Measurements from ENCODE around the gene GTF3C1. TPM values are rescaled to one million over a fixed set of nuclear protein-coding genes. Genes with fewer than 3 reads are reported as not detected.

Gene GTF3C1
- total RNA-seq, 2 donors from 2014 or later = 64.0 to 77.2 TPM

DNA sequence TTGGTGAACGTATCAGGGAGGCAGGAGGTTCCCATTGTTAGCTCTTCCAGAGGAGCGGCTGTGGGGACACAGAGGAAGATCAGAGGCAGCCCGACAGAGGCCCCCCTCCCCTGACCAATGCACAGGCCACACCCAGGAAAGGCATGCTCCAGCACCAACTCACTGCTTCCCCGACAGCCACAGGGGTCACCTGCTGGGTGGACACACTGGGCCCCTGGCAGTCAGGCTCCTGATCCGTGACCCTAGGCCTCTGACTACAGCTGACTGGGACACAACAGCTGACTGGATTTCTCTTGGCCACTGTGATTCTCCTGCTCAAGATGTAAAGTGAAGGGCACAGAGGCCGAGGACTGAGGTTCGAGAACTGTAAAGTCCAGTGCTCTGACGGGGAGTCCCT is 84.2 kb downstream of the GTF3C1 start:
- Histone ChIP-seq H3K9me3 (no peaks in the 10 kb centered on the region), H3K4me3 (no peak overlapping the region), H3K36me3 (peaks cover 97% of the 10 kb centered on the region), H3K4me1 (peaks cover 0 to 18% of the 10 kb centered on the region in 2 donors), H3K27ac (no peak overlapping the region), H3K27me3 (no peaks in the 10 kb centered on the region)
- TF ChIP-seq, protein P1, sequence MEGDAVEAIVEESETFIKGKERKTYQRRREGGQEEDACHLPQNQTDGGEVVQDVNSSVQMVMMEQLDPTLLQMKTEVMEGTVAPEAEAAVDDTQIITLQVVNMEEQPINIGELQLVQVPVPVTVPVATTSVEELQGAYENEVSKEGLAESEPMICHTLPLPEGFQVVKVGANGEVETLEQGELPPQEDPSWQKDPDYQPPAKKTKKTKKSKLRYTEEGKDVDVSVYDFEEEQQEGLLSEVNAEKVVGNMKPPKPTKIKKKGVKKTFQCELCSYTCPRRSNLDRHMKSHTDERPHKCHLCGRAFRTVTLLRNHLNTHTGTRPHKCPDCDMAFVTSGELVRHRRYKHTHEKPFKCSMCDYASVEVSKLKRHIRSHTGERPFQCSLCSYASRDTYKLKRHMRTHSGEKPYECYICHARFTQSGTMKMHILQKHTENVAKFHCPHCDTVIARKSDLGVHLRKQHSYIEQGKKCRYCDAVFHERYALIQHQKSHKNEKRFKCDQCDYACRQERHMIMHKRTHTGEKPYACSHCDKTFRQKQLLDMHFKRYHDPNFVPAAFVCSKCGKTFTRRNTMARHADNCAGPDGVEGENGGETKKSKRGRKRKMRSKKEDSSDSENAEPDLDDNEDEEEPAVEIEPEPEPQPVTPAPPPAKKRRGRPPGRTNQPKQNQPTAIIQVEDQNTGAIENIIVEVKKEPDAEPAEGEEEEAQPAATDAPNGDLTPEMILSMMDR (IDR thresholded peaks at IDR 0.05) = no peak
- no peak for DNase-seq (ENCODE audit: low spot score)

DNA sequence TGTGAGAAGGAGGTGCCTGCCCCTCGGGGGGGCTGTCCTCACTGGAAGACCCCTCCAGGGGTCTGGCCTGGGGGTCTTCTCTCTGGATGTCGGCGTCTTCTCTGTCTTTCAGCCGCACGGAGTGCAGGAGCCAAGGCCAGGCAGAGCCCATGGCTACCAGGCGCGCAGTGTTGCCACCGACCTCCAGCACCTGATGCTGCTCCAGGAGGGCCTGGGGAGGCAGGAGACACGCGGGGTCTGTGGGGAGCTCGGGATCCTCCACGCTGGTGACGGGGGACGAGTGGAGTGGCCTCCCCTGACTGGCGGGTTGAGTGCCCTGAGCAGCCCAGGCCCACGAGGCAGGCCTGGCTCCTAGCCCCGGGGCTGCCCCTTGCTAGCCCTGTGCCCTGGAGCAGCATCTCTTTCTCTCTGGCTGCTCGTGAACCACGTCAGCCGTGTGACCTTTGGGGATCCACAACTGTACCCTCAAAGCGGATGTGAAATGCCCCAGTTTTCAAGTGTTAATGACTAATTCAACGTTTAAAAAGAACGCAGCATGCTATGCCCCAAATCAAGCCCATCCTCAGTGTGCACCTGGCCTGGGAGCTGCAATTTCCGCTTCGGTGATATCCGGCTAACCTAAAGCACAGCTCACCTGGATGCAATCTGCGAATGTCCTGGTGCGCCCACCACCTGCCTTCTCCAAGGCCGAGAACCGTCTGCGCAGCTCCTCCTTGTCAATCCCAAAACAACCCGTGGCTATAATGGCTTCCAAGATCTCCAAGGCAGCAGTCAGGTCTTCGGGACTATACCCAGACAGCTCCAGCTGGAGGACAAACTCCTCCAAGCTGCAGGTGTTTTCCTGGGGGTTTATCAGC is 84.9 kb downstream of the GTF3C1 start:
- no peaks in the 10 kb centered on the region for H3K27me3 ChIP-seq
- H3K36me3 ChIP-seq = peaks cover 95% of the 10 kb centered on the region
- H3K9me3 ChIP-seq = no peaks in the 10 kb centered on the region
- TF ChIP-seq, protein P1 (IDR thresholded peaks at IDR 0.05) = no peak
- H3K4me1 ChIP-seq = peaks cover 0 to 23% of the 10 kb centered on the region in 2 donors
- no peak for DNase-seq (ENCODE audit: low spot score)
- H3K27ac ChIP-seq = no peak overlapping the region
- no peak overlapping the region for H3K4me3 ChIP-seq

DNA sequence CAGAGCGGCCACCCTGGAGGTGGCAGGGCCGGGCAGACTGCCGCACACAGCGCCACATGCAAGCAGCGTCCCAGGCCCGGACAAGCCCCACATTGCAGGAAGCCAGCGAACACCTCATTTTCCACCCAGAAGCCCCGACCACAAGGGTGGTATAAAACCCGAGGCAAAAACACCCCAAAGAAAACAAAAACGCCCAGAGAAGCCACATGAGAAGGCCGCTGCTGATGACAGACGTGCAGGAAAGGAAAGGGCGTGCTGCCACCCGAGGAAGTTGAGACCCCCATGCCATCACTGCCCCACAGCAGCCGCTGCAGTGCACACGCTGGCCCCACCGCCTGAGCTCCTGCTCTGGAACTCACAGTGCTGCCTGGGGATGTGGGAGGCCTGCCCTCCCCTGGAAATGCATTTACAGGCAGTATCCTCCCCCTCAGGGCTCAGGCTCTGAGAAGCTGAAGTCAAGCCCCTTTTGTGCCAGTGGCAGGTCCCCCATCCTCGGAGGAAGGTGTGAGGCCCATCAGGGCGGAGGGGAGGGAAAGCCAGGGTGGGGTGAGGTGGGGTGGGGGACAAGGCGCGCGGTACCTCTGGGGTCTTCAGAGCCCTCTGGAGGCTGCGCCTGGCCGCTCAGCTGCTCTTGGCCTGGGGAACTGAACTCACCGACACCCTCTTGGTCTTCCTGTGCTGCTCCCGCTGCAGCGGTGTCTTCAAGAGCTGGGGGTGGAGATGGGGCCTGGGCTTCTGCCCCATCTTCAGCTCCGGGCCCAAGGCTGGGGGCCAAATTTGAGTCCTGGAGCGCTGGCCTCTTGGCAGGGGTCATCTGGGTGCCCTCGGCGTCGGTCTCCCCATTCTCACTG is 85.7 kb downstream of the GTF3C1 start:
- peaks cover 91% of the 10 kb centered on the region for H3K36me3 ChIP-seq
- H3K4me1 ChIP-seq = peaks cover 0 to 23% of the 10 kb centered on the region in 2 donors
- H3K27me3 ChIP-seq = no peaks in the 10 kb centered on the region
- DNase-seq (ENCODE audit: low spot score) = no peak
- H3K9me3 ChIP-seq = no peaks in the 10 kb centered on the region
- no peak overlapping the region for H3K27ac ChIP-seq
- TF ChIP-seq, protein P1 (IDR thresholded peaks at IDR 0.05) = no peak
- H3K4me3 ChIP-seq = no peak overlapping the region

DNA sequence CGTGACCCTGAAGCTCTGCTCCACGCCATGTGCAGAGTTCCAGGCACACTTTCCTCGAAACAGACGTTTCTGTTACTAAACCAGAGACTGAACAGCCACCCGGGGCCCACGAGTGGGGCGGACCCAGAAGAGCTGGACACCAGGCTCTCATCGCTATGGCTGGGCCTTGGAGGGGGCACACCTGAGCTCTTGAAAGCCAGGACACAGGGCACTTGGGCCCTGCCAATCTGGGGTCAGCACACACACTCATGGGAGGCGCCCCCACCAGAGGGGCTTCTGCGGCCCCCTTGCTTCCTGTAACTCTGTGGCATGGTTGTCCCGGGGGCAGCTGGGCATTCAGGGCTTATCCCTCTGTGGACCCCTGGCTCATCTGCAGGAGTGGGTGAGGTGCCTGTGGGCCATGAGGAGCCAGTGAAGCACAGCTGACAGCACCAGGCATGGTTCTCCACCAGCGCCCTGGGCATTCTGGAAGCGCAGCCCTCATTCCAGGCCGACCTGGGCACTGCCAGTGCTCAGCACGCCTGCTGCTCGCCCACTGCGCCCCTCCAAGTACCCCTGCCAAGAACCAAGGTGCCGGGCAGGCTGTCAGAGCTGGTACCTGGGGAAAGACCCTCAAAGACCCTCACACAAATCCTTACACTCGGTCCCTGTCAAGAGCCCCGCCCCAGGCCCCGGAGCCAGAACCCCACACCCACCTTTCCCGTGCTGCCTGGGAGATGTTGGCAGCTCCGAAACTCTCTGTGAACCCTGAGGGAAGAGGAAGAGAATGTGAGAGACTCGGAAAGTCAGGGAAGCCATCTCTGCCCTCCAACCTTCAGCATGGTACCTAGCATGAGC is 86.6 kb downstream of the GTF3C1 start:
- Histone ChIP-seq H3K27ac (no peak overlapping the region), H3K4me1 (peaks cover 0 to 23% of the 10 kb centered on the region in 2 donors), H3K36me3 (peaks cover 82% of the 10 kb centered on the region), H3K27me3 (no peaks in the 10 kb centered on the region), H3K4me3 (no peak overlapping the region), H3K9me3 (no peaks in the 10 kb centered on the region)
- TF ChIP-seq, protein P1 (IDR thresholded peaks at IDR 0.05) = no peak
- DNase-seq (ENCODE audit: low spot score) = no peak

DNA sequence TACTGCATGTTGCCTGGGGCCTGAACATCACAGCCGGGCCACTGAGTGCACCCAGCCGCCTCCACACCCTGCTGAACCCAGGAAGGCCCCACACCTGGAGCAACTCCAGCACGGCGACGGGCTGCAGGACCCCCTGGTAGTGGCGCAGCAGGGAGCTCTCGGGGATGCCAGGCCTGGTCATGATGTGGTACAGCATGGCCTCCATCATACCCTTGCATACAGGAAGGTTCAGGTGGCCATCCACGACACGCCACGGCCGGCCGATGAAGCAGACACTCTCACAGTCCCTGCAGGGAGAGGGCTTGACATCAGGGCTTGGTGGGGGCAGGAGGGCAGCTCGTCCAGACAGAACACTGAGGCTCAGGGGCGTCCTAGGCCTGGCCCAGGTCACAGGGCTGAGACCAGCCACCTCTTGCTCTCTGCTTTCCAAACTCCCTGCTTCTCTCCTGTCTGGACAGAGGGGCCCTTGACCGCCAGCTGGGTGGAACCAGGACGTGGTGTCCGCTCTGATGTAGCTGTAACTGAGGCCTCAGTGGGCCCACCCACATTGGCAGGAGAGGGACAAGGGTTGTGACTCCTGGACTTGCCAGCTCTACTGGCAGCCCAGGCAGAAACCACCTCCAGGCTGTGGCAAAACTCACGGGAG is 87.4 kb downstream of the GTF3C1 start:
- no peak overlapping the region for H3K4me3 ChIP-seq
- peaks cover 0 to 24% of the 10 kb centered on the region in 2 donors for H3K4me1 ChIP-seq
- TF ChIP-seq, protein P1 (IDR thresholded peaks at IDR 0.05) = no peak
- no peaks in the 10 kb centered on the region for H3K9me3 ChIP-seq
- H3K27me3 ChIP-seq = no peaks in the 10 kb centered on the region
- peaks cover 75% of the 10 kb centered on the region for H3K36me3 ChIP-seq
- no peak for DNase-seq (ENCODE audit: low spot score)
- no peak overlapping the region for H3K27ac ChIP-seq

Measured in right atrium auricular region (tissue), 2 donors.